ENCODE results near the gene MYF6.

Gene MYF6

GRCh38 chr12:80692114-80692513 is 15.3 kb upstream of the MYF6 start:
- TF ChIP-seq CTCF (IDR thresholded peaks at IDR 0.05; ENCODE audit: borderline replicate concordance, control extremely low read depth, extremely low read depth, insufficient read depth, missing control alignments): no peak
- DNase-seq (ENCODE audit: low spot score): no peak
- in situ Hi-C loops (cut with MboI; ENCODE audit: low sequenced_read_pairs, unreplicated experiment): no loop called here

DNA sequence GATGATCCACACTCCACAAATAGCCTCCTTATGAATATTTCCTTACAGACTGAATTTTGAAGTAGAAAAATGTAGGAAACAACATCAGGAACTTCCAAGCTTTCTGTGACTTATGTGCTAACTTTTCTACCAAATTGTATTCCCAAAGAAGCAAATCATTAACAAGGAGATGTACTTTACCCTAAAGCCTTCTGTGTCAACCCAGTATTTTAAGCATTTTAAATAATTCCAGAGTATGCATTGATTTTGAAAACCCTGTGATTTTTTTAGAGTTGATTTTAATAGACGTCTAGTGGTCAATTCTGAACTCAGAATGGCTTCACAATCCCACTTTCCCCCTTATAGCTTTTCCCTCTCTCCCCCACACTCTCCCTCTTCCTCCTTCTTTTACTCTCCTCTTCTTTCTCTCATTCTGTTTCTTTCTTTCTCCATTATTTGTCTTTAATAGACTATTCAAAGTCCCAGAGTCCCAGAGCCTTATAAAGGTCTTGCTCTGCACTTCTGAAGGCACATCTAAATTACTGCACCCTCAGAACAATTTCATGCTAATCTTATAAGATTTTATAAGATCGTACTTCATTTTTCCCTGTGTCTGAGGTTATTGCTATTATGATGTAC is 10.1 kb upstream of the MYF6 start:
- in situ Hi-C loops (cut with MboI; ENCODE audit: low sequenced_read_pairs, unreplicated experiment): no loop called here
- no peak for DNase-seq (ENCODE audit: low spot score)
- no peak for TF ChIP-seq CTCF (IDR thresholded peaks at IDR 0.05; ENCODE audit: borderline replicate concordance, control extremely low read depth, extremely low read depth, insufficient read depth, missing control alignments)

DNA sequence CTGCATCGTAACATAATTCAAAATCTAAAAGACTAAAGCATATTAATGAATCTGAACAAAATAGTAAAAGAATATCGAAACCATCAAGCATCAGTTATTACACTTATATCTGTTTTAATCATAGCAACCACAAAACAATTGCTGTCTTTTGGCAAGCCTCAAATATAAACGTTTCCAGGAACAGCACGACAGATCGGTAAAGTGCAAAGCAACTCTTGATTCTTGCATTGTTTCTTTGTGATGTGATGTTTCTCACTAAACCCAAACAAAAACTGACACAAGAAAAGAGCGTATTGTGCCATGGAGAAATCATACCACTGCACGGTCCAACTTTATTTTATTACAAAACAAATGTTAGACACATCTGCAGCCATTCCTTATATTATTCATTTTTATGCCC is 9.2 kb upstream of the MYF6 start:
- in situ Hi-C loops (cut with MboI; ENCODE audit: low sequenced_read_pairs, unreplicated experiment): no loop called here
- no peak for TF ChIP-seq CTCF (IDR thresholded peaks at IDR 0.05; ENCODE audit: borderline replicate concordance, control extremely low read depth, extremely low read depth, insufficient read depth, missing control alignments)
- no peak for DNase-seq (ENCODE audit: low spot score)

GRCh38 chr12:80698847-80699542 is 8.4 kb upstream of the MYF6 start:
- in situ Hi-C loops (cut with MboI; ENCODE audit: low sequenced_read_pairs, unreplicated experiment): no loop called here
- TF ChIP-seq CTCF (IDR thresholded peaks at IDR 0.05; ENCODE audit: borderline replicate concordance, control extremely low read depth, extremely low read depth, insufficient read depth, missing control alignments): no peak

GRCh38 chr12:80700327-80700726 is 7.1 kb upstream of the MYF6 start:
- in situ Hi-C loops (cut with MboI; ENCODE audit: low sequenced_read_pairs, unreplicated experiment): no loop called here
- TF ChIP-seq CTCF (IDR thresholded peaks at IDR 0.05; ENCODE audit: borderline replicate concordance, control extremely low read depth, extremely low read depth, insufficient read depth, missing control alignments): no peak
- no peak for DNase-seq (ENCODE audit: low spot score)

More at GRCh38 chr12:80698847-80699542, 8.4 kb upstream of the MYF6 start:
- no peak for DNase-seq (ENCODE audit: low spot score)

GRCh38 chr12:80701388-80701787 is 6.0 kb upstream of the MYF6 start:
- DNase-seq (ENCODE audit: low spot score): no peak
- in situ Hi-C loops (cut with MboI; ENCODE audit: low sequenced_read_pairs, unreplicated experiment): no loop called here
- no peak for TF ChIP-seq CTCF (IDR thresholded peaks at IDR 0.05; ENCODE audit: borderline replicate concordance, control extremely low read depth, extremely low read depth, insufficient read depth, missing control alignments)
